Measurements from ENCODE around the gene MSANTD2. TPM values are rescaled to one million over a fixed set of nuclear protein-coding genes. Genes with fewer than 3 reads are reported as not detected.

MSANTD2 gene
- total RNA-seq, 1 experiment from 2014 or later = 32.6 TPM

DNA sequence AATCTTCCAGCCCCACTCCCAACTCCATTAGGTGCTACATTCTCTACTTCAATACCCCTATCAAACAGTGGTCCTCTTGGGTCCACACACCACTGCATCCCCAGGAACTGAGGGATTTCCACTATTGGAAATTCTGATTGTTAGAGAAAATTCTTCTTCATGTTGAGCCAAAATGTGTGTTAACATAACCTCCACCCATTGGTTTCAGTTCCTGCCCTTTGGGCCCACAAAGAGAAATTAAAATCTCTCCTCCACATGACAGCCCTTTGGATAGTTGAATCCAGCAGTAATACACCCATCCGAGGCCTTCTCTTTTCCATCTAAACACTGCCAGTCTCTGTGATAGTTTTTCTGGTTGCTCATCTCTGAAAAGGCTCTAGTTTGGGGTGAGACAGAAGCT, 50.3 kb downstream of the MSANTD2 start:
- Histone ChIP-seq H3K4me2 (ENCODE audit: low read length) (no peak overlapping the region), H3K79me2 (ENCODE audit: low read length) (no peaks in the 10 kb centered on the region), H3K9me3 (ENCODE audit: low read length) (no peaks in the 10 kb centered on the region), H3K9me2 (replicated peaks; ENCODE audit: low read length) (no peaks in the 10 kb centered on the region), H3K36me3 (ENCODE audit: low read depth, low read length) (no peaks in the 10 kb centered on the region), H3K9ac (ENCODE audit: low read length) (no peak overlapping the region), H3K27me3 (ENCODE audit: low read length) (no peaks in the 10 kb centered on the region), H2AFZ (ENCODE audit: low read length) (no peak overlapping the region), H3K4me1 (ENCODE audit: insufficient read depth, low read length) (peaks cover 59% of the 10 kb centered on the region), H3K4me3 (ENCODE audit: low read length) (no peak overlapping the region), H3K27ac (ENCODE audit: low read length) (no peak overlapping the region), H3F3A (ENCODE audit: low read length, unreplicated experiment) (no peaks in the 10 kb centered on the region), H4K20me1 (ENCODE audit: low read length) (no peaks in the 10 kb centered on the region)
- BruUV-seq (replicated peaks) = no TSS peak
- TF ChIP-seq, protein P1, sequence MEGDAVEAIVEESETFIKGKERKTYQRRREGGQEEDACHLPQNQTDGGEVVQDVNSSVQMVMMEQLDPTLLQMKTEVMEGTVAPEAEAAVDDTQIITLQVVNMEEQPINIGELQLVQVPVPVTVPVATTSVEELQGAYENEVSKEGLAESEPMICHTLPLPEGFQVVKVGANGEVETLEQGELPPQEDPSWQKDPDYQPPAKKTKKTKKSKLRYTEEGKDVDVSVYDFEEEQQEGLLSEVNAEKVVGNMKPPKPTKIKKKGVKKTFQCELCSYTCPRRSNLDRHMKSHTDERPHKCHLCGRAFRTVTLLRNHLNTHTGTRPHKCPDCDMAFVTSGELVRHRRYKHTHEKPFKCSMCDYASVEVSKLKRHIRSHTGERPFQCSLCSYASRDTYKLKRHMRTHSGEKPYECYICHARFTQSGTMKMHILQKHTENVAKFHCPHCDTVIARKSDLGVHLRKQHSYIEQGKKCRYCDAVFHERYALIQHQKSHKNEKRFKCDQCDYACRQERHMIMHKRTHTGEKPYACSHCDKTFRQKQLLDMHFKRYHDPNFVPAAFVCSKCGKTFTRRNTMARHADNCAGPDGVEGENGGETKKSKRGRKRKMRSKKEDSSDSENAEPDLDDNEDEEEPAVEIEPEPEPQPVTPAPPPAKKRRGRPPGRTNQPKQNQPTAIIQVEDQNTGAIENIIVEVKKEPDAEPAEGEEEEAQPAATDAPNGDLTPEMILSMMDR (conservative IDR thresholded peaks at IDR 0.05; ENCODE audit: low read depth, low read length) = no peak
- TF ChIP-seq EZH2phosphoT487 (IDR thresholded peaks at IDR 0.05; ENCODE audit: borderline replicate concordance, low read length) = no peak
- no peak for TF ChIP-seq EZH2 (IDR thresholded peaks at IDR 0.05; ENCODE audit: low read length, unreplicated experiment)
- DNase-seq = no peak
- ChIA-PET CTCF (no interaction called here), POLR2A (ENCODE audit: unreplicated experiment) (no interaction called here)
- intact Hi-C loops (cut with micrococcal nuclease) = loop anchor here (10.0 kb wide), 1 partner anchor 45 kb away; no protein-coding TSS in a partner anchor
- ATAC-seq = no peak

DNA sequence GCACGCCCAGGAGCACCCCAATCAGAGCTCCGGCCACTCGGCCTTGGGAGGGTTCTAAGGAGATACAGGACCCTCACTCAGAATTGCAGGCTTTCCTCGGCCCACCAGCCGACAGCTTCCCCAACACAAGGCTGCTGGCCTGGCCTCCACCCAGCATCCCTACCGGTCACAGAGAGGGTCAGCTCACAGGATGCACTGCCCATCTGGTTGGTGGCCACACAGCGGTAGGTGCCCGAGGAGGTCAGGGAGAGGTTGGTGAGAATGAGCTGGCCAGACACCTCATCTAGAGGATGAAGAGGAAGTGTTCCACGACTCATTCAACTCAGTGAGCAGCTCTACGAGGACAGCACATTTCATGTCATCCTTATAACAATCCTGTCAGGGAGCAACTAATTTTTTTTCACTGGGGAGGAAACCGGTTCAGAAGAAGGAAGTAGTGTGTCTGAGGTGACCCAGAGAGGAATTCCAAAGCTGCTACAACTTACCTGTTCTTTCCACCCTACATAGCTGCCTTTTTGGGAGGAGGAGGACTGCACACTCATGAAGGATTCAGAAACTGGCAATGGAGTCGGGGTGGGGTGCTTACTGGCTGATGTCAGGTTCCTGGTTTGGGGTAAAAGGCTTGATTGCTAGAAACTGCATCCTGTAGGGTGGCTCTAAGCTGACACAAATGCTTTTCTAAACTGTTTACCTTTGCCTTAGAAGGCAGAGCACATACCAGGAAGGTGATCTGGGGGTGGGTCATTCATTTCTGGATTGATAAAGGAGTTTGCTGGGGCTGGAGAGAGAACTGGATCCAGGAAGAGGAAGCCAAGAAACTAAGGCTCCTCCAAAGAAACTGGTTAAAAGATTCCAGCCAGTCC, 51.5 kb downstream of the MSANTD2 start:
- Histone ChIP-seq H2AFZ (ENCODE audit: low read length) (peak overlapping the region; percentile 17), H3K36me3 (ENCODE audit: low read depth, low read length) (no peaks in the 10 kb centered on the region), H3K79me2 (ENCODE audit: low read length) (no peaks in the 10 kb centered on the region), H4K20me1 (ENCODE audit: low read length) (no peaks in the 10 kb centered on the region), H3F3A (ENCODE audit: low read length, unreplicated experiment) (no peaks in the 10 kb centered on the region), H3K9ac (ENCODE audit: low read length) (no peak overlapping the region), H3K9me2 (replicated peaks; ENCODE audit: low read length) (no peaks in the 10 kb centered on the region), H3K27ac (ENCODE audit: low read length) (peak overlapping the region; percentile 58), H3K9me3 (ENCODE audit: low read length) (no peaks in the 10 kb centered on the region), H3K4me1 (ENCODE audit: insufficient read depth, low read length) (peaks cover 48% of the 10 kb centered on the region), H3K27me3 (ENCODE audit: low read length) (no peaks in the 10 kb centered on the region), H3K4me3 (ENCODE audit: low read length) (peak overlapping the region; percentile 4; the same call in 1 of the 2 replicates), H3K4me2 (ENCODE audit: low read length) (peak overlapping the region; percentile 50)
- TF ChIP-seq EZH2phosphoT487 (IDR thresholded peaks at IDR 0.05; ENCODE audit: borderline replicate concordance, low read length) (no peak), EZH2 (IDR thresholded peaks at IDR 0.05; ENCODE audit: low read length, unreplicated experiment) (no peak)
- TF ChIP-seq, protein P1 (conservative IDR thresholded peaks at IDR 0.05; ENCODE audit: low read depth, low read length) = no peak
- BruUV-seq (replicated peaks) = no TSS peak
- ChIA-PET CTCF (interaction anchor here (0.7 to 1.3 kb wide), 2 partner anchors 14 to 15 kb away, joined by 3 to 13 read pairs; no protein-coding TSS in a partner anchor), POLR2A (ENCODE audit: unreplicated experiment) (no interaction called here)
- intact Hi-C loops (cut with micrococcal nuclease) = loop anchor here (10.0 kb wide), 1 partner anchor 46 kb away; no protein-coding TSS in a partner anchor
- ATAC-seq = peak; percentile 39
- DNase-seq = peak; percentile 75

DNA sequence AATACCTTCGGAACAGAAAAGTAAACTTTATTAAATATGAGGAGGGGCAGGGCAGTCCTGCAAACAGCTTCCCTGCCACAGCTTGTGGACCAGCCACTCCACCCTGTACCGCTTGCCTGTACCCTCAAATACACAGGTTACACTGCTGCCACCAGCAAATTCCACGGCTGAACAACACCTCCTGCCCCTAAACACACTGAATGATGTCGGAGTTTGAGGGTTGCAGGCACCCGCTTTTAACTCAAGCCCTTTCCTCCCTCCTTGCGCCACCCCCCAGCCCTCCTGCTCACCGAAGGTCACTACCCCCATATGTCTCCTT, 52.1 kb downstream of the MSANTD2 start:
- BruUV-seq (replicated peaks) = no TSS peak
- Histone ChIP-seq H3K36me3 (ENCODE audit: low read depth, low read length) (no peaks in the 10 kb centered on the region), H3K4me3 (ENCODE audit: low read length) (no peak overlapping the region), H2AFZ (ENCODE audit: low read length) (no peak overlapping the region), H3K9me2 (replicated peaks; ENCODE audit: low read length) (no peaks in the 10 kb centered on the region), H3K79me2 (ENCODE audit: low read length) (no peaks in the 10 kb centered on the region), H3K9ac (ENCODE audit: low read length) (no peak overlapping the region), H4K20me1 (ENCODE audit: low read length) (no peaks in the 10 kb centered on the region), H3K4me1 (ENCODE audit: insufficient read depth, low read length) (peaks cover 42% of the 10 kb centered on the region), H3K27ac (ENCODE audit: low read length) (peak overlapping the region; percentile 58; the same call in 1 of the 2 replicates), H3K4me2 (ENCODE audit: low read length) (0 out of 2 replicates have a peak overlapping the region, but pooled peaks have one; percentile 50), H3F3A (ENCODE audit: low read length, unreplicated experiment) (no peaks in the 10 kb centered on the region), H3K27me3 (ENCODE audit: low read length) (no peaks in the 10 kb centered on the region), H3K9me3 (ENCODE audit: low read length) (no peaks in the 10 kb centered on the region)
- DNase-seq (no peak), ATAC-seq (no peak)
- ChIA-PET POLR2A (ENCODE audit: unreplicated experiment) (no interaction called here), CTCF (interaction anchor here (1.3 kb wide), 1 partner anchor 16 kb away, joined by 13 read pairs; no protein-coding TSS in a partner anchor)
- TF ChIP-seq EZH2phosphoT487 (IDR thresholded peaks at IDR 0.05; ENCODE audit: borderline replicate concordance, low read length) (no peak), EZH2 (IDR thresholded peaks at IDR 0.05; ENCODE audit: low read length, unreplicated experiment) (no peak)
- TF ChIP-seq, protein P1 (conservative IDR thresholded peaks at IDR 0.05; ENCODE audit: low read depth, low read length) = no peak
- intact Hi-C loops (cut with micrococcal nuclease) = loop anchor here (10.0 kb wide), 1 partner anchor 47 kb away; no protein-coding TSS in a partner anchor

Data from PC-3 (cell line).